HepG2 (cell line): ENCODE measurements around the gene MCRIP2. TPM values are rescaled to one million over a fixed set of nuclear protein-coding genes. Genes with fewer than 3 reads are reported as not detected.

Experiments
- CBX1 ChIP-seq: IDR thresholded peaks from one replicate; pipeline ENCODE4 v1.6.1; 2016; ENCODE audit warnings: antibody characterized with exemption, low read depth
- CEBPZ ChIP-seq: IDR thresholded peaks from 2 replicates; pipeline ENCODE4 v1.6.1; 2012; ENCODE audit warnings: low read length, improper control_type of control experiment
- CREBL2 ChIP-seq: sonication (generic); formaldehyde crosslinking; IDR thresholded peaks from 2 replicates; pipeline ENCODE4 v1.8.1; 2023; ENCODE audit warnings: missing genetic modification reagents, mild to moderate bottlenecking, borderline replicate concordance
- GFI1 ChIP-seq: sonication (generic); formaldehyde crosslinking; IDR thresholded peaks from 2 replicates; pipeline ENCODE4 v1.5.0; 2020; ENCODE audit warnings: missing genetic modification reagents, mild to moderate bottlenecking, borderline replicate concordance
- KAT2B ChIP-seq: fragments of 150-350 bp; IDR thresholded peaks from 2 replicates; pipeline ENCODE4 v1.6.1; 2014; ENCODE audit warnings: low read depth, low read length, borderline replicate concordance
- MEIS1 ChIP-seq: sonication (generic); formaldehyde crosslinking; IDR thresholded peaks from 2 replicates; pipeline ENCODE4 v1.9.0; 2021; ENCODE audit warnings: mild to moderate bottlenecking, missing genetic modification reagents, moderate library complexity, borderline replicate concordance
- SRY ChIP-seq: sonication (generic); formaldehyde crosslinking; IDR thresholded peaks from 2 replicates; pipeline ENCODE4 v1.8.0; 2022; ENCODE audit warnings: mild to moderate bottlenecking, missing genetic modification reagents
- TP53 ChIP-seq: sonication (generic); formaldehyde crosslinking; conservative IDR thresholded peaks from 2 replicates; pipeline ENCODE4 v1.4.0; 2020; ENCODE audit warnings: missing genetic modification reagents
- ZNF18 ChIP-seq: sonication (generic); formaldehyde crosslinking; IDR thresholded peaks from 2 replicates; pipeline ENCODE4 v1.8.0; 2022; ENCODE audit warnings: mild to moderate bottlenecking, missing genetic modification reagents; ENCODE audit not compliant: insufficient replicate concordance
- ZNF407 ChIP-seq: sonication (generic); formaldehyde crosslinking; IDR thresholded peaks from one replicate; pipeline ENCODE4 v1.5.1; 2020; ENCODE audit warnings: mild to moderate bottlenecking, missing genetic modification reagents; ENCODE audit errors: not compliant biosample characterization
- ZNF547 ChIP-seq: sonication (generic); formaldehyde crosslinking; IDR thresholded peaks from 2 replicates; pipeline ENCODE4 v1.5.1; 2020; ENCODE audit warnings: mild to moderate bottlenecking, missing genetic modification reagents
- polyA plus RNA-seq, 8 experiments: library from polyadenylated mRNA; depleted of rRNA in 3 of 8; stranded (reverse) in 7 of 8; unstranded in 1 of 8; fragments of >200 nt; fragmentation: Illumina TruSeq in 4 of 8; extraction: Trizol in 4 of 8; gene quantifications; 2 replicates each; pipeline versions ENCODE4 v1.2.1 to v1.2.3, GENCODE V29; 2011 to 2016; ENCODE audit warnings: low read depth in 4 of 8, missing spikeins in 1 of 8, mixed read lengths in 1 of 8; ENCODE audit not compliant: insufficient read depth in 1 of 8
- total RNA-seq, 5 experiments: library from RNA; depleted of rRNA; stranded (reverse); fragments of >200 nt; fragmentation: Illumina TruSeq; extraction: Trizol; gene quantifications; 2 replicates each; pipeline ENCODE4 v1.2.3, GENCODE V29; 2016; ENCODE audit warnings: low read depth in 1 of 5

Gene MCRIP2
- total and polyA plus RNA-seq, 2 of the 13 experiments (the other 11 are each of a cell fraction or from before 2014, with no cell fraction given): 39.6 to 76.7 TPM

GRCh38 chr16:630249-630814 is 11.3 kb upstream of the MCRIP2 start (continued):
- no peak for TF ChIP-seq CEBPZ
- 0 out of 2 replicates have a peak, but pooled peaks have one; percentile 35 for TF ChIP-seq GFI1 (CRISPR knock-in tag)
- 0 out of 2 replicates have a peak, but pooled peaks have one; percentile 2 for TF ChIP-seq ZNF547 (CRISPR knock-in tag)
- TF ChIP-seq KAT2B: no peak
- TF ChIP-seq SRY (CRISPR knock-in tag): no peak
- TF ChIP-seq ZNF407 (CRISPR knock-in tag): peak; percentile 23
- no peak for TF ChIP-seq MEIS1
- TF ChIP-seq CREBL2 (CRISPR knock-in tag): no peak
- TF ChIP-seq ZNF18: peak; percentile 18
- peak; percentile 73; the same call in 1 of the 2 replicates for TF ChIP-seq TP53 (CRISPR knock-in tag)
- no peak for TF ChIP-seq CBX1
